ENCODE results near the gene SLC13A3.
A peak's percentile ranks its signal among the peaks of the same experiment; 100 is the strongest.

SLC13A3 gene

DNA sequence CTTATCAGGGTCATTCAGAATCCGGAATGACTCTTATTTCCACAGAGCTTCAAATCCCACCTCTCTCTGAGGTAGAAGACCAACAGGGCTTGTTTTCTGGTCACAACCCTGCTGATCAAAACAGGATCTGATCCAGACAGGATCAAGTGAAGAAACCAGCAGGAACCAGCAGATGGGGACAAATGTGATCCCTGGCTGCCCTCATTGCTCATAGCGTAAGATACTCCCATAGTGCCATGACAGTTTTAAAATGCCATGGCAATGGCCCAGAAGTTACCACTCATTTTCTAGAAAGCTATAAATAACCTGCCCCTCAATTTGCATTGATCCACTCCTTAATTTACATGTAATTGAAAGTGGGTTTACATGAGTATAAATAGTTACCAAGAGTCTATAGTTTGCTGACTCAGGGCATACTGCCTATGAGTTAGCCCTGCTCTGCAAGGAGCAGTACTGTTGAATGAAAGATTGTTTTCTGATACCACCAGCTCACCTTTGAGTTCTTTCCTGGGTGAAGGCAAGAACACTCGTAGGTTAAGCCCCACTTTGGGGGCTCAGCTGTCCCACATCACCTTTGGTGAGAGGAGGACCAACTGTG, 131.7 kb downstream of the SLC13A3 start:
- DNase-seq, result no peak

DNA sequence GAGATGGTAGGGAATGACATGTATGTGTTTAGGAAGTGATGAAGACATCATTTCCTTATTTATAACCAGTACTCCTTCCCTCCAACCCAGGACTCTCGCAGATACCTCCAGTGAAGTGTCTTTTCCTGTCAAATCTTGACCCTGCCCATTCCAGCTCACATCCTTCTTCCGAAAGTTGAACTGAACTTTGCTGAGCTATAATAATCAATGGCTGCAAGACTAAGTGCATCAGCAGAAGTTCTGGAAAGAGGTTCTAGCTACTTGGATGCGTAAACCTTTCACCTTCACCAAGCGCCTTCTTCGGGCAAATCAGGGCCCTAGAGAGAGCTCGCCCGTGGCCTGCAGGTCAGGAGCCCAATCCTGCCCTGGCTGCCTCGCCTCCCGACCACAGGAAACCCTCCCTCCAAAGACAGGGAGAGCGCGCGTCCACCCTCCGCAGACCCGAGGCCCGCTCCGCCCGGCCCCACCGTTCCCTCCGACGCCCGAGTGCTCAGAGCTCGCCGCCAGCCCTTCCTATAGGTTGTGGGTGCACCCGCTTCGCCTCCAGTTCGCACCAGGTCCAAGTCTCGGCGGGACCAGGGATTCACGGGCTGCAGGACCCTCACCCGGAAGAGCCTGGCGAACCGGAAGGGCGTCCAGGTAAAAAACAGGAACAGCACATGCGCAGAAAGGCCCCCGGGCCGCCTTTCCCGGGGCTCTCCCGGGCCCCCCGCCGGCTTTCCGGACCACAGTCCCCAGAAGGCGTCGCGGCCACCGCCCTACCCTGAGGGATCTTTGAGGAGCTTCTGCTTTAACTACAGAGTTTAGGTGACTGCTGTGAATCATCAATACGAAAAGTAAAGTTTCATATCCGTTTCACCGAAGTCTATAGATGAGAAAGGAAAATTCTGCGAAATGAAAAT, 138.1 kb downstream of the SLC13A3 start, which contains the start of gene ZNF334:
Gene ZNF334 (minus strand): TSS at position 617 of the 902 bp plus-strand sequence. CDS start 1,457 bp downstream, outside the sequence.
- peak; percentile 90 for DNase-seq

DNA sequence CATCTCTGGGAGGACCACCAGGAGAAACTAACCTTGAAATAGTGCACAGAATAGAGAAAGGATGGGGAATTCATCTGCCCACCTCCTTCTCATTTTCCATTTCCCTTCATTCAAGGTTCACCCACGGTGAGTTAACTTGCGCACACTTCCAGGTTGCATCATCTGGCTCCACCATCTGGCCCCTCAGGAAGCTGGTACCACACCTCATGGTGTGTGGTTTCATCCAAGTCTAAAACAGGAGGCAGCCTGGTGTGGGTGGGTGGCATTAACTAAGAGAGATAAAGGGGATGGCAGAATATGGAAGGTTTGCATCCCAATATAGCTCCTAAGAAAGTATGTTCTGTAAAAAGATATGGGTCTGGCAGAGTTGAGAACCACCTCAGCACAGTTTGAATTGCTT, 141.7 kb downstream of the SLC13A3 start:
- DNase-seq, result no peak

All from NCI-H2227 treated with DMSO at 0.1 percent for 48 hours (cell line).